ENCODE results near the gene BAIAP3. TPM values are rescaled to one million over a fixed set of nuclear protein-coding genes. Genes with fewer than 3 reads are reported as not detected.

The BAIAP3 gene
- total and polyA plus RNA-seq, 2 donors (not counting 3 experiments of a cell fraction or from before 2014, with no cell fraction given) = 0.36 to 0.66 TPM

DNA sequence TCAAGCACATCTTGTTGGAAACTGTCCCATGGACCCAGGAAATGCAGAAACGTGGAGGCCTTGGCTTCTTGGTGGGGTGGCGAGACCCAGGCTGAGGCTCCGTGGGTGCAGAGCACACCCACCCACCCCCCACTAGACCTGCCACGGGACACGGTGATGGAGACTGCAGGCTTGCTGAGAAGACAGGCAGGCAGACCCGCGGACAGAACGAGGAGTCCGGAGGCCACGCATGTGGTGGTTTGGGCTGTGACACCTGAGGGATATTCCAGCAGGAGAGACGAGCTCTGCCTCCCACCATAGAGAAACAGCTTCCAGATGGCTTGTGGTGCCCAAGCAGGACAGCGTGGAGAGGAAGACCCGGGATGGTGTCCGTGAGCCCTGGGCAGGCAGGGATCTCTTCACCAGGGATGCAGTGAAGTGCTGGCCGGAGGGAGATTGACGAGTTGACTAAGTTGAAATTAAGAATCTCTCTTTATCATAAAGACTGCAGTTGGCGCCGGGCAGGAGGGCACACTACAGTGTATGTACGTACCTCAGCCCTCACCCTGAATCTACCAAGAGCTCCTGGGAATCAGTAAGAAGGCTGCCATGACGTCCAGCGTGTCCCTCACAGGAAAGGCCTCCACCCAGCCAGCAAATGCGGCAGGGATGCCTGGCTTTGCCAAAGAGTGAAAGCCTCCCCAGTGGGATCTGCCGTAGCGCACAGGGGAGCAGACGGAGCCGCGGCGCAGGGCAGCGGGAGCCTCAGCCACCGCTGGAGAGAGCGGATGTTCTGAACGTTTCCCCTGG is 15.8 kb upstream of the BAIAP3 start:
- Histone ChIP-seq H3K9me1 (replicated peaks; ENCODE audit: control insufficient read depth, extremely low read depth, insufficient read depth, low read length) (no peaks in the 10 kb centered on the region), H3K4me2 (ENCODE audit: insufficient read depth, low read length) (no peak overlapping the region), H3K36me3 (ENCODE audit: control insufficient read depth in 2 of 2, extremely low read depth in 1 of 2, insufficient read depth in 2 of 2, low read length in 2 of 2) (peaks cover 20 to 70% of the 10 kb centered on the region in 2 experiments), H3K4me3 (replicated peaks in 1 of 3; ENCODE audit: insufficient read depth in 1 of 3, low read depth in 1 of 3, low read length in 3 of 3) (no peak overlapping the region), H3K27me3 (ENCODE audit: control insufficient read depth in 2 of 2, insufficient read depth in 2 of 2, low read length in 2 of 2) (no peaks in the 10 kb centered on the region), H2AFZ (ENCODE audit: low read depth, low read length) (no peak overlapping the region), H3K9me3 (replicated peaks; ENCODE audit: control insufficient read depth, insufficient read depth, low read length) (no peaks in the 10 kb centered on the region), H3K79me2 (ENCODE audit: control insufficient read depth, insufficient read depth, low read length) (peaks cover 51% of the 10 kb centered on the region), H3K9ac (replicated peaks; ENCODE audit: extremely low read depth, insufficient read depth, low read length) (no peak overlapping the region), H3K4me1 (ENCODE audit: control insufficient read depth, extremely low read depth, insufficient read depth, low read length) (no peaks in the 10 kb centered on the region), H3K27ac (ENCODE audit: insufficient read depth, low read depth, low read length) (no peak overlapping the region), H4K20me1 (replicated peaks; ENCODE audit: control insufficient read depth, extremely low read depth, insufficient read depth, low read length) (no peaks in the 10 kb centered on the region)
- BruUV-seq (replicated peaks) = no TSS peak
- DNase-seq (ENCODE audit: low read depth, low spot score) (no peak), FAIRE-seq (no peak)
- intact Hi-C loops (cut with micrococcal nuclease) (no loop called here), dilution Hi-C loops (cut with MboI; ENCODE audit: extremely low pct_ligation_motif_present, low sequenced_read_pairs) (no loop called here)
- no peak for TF ChIP-seq FOS (IDR thresholded peaks at IDR 0.05; ENCODE audit: borderline replicate concordance, insufficient read depth, low read length)
- TF ChIP-seq, protein P1, sequence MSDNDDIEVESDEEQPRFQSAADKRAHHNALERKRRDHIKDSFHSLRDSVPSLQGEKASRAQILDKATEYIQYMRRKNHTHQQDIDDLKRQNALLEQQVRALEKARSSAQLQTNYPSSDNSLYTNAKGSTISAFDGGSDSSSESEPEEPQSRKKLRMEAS (IDR thresholded peaks at IDR 0.05; ENCODE audit: insufficient read depth, insufficient read length) = no peak
- ChIA-PET POLR2A (no interaction called here), CTCF (interaction anchor here (1.3 to 1.9 kb wide), 2 partner anchors 8 to 12 kb away, joined by 3 to 5 read pairs; no protein-coding TSS in a partner anchor)

DNA sequence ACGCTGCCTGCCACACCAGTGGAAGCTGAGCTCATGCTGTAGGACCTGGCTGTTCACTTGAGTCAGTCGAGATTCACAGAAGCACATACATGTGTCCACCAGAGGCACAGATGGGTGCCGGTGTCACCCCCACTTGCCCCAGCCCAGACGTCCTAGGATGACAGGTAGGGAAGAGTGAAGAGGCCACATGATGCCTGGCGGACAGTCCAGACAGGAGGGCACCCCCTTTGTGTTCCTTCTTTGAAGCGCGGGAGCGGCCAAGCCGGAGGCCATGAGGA is 15.2 kb upstream of the BAIAP3 start:
- CTCF ChIA-PET = interaction anchor here (0.5 kb wide), 1 partner anchor 13 kb away, joined by 3 read pairs; no protein-coding TSS in a partner anchor
- POLR2A ChIA-PET = no interaction called here
- dilution Hi-C loops (cut with MboI; ENCODE audit: extremely low pct_ligation_motif_present, low sequenced_read_pairs) = no loop called here

More for the DNA sequence above, 15.2 kb upstream of the BAIAP3 start:
- no peaks in the 10 kb centered on the region for H3K9me3 ChIP-seq (replicated peaks; ENCODE audit: control insufficient read depth, insufficient read depth, low read length)
- H2AFZ ChIP-seq (ENCODE audit: low read depth, low read length) = no peak overlapping the region
- no peak overlapping the region for H3K27ac ChIP-seq (ENCODE audit: insufficient read depth, low read depth, low read length)
- no peaks in the 10 kb centered on the region for H3K4me1 ChIP-seq (ENCODE audit: control insufficient read depth, extremely low read depth, insufficient read depth, low read length)
- H3K9me1 ChIP-seq (replicated peaks; ENCODE audit: control insufficient read depth, extremely low read depth, insufficient read depth, low read length) = no peaks in the 10 kb centered on the region
- no peak overlapping the region for H3K4me2 ChIP-seq (ENCODE audit: insufficient read depth, low read length)
- TF ChIP-seq, protein P1 (IDR thresholded peaks at IDR 0.05; ENCODE audit: insufficient read depth, insufficient read length) = no peak
- no peak for TF ChIP-seq JUN (IDR thresholded peaks at IDR 0.05; ENCODE audit: borderline replicate concordance, insufficient read depth, insufficient read length, low read depth)
- TF ChIP-seq, protein P2, sequence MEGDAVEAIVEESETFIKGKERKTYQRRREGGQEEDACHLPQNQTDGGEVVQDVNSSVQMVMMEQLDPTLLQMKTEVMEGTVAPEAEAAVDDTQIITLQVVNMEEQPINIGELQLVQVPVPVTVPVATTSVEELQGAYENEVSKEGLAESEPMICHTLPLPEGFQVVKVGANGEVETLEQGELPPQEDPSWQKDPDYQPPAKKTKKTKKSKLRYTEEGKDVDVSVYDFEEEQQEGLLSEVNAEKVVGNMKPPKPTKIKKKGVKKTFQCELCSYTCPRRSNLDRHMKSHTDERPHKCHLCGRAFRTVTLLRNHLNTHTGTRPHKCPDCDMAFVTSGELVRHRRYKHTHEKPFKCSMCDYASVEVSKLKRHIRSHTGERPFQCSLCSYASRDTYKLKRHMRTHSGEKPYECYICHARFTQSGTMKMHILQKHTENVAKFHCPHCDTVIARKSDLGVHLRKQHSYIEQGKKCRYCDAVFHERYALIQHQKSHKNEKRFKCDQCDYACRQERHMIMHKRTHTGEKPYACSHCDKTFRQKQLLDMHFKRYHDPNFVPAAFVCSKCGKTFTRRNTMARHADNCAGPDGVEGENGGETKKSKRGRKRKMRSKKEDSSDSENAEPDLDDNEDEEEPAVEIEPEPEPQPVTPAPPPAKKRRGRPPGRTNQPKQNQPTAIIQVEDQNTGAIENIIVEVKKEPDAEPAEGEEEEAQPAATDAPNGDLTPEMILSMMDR (IDR thresholded peaks at IDR 0.05; ENCODE audit: extremely low read depth in 1 of 2, insufficient read depth in 1 of 2, low read depth in 1 of 2, low read length in 2 of 2) = no peak
- TF ChIP-seq POLR2A (IDR thresholded peaks at IDR 0.05; ENCODE audit: low read depth, low read length) = no peak
- TF ChIP-seq EZH2 (IDR thresholded peaks at IDR 0.05; ENCODE audit: borderline replicate concordance, low read depth, low read length, severe bottlenecking) = no peak
- TF ChIP-seq MYC (IDR thresholded peaks at IDR 0.05; ENCODE audit: low read depth, low read length) = no peak
- no peak for TF ChIP-seq POLR2AphosphoS5 (IDR thresholded peaks at IDR 0.05; ENCODE audit: insufficient read depth, low read depth, low read length)
- TF ChIP-seq FOS (IDR thresholded peaks at IDR 0.05; ENCODE audit: borderline replicate concordance, insufficient read depth, low read length) = no peak
- no peak for TF ChIP-seq GATA2 (IDR thresholded peaks at IDR 0.05; ENCODE audit: insufficient read depth, insufficient read length, low read depth, low read length)
- FAIRE-seq = no peak
- BruUV-seq (replicated peaks) = no TSS peak
- no peak overlapping the region for H3K9ac ChIP-seq (replicated peaks; ENCODE audit: extremely low read depth, insufficient read depth, low read length)
- no peak for DNase-seq (ENCODE audit: low read depth, low spot score)
- H3K27me3 ChIP-seq (ENCODE audit: control insufficient read depth in 2 of 2, insufficient read depth in 2 of 2, low read length in 2 of 2) = no peaks in the 10 kb centered on the region
- intact Hi-C loops (cut with micrococcal nuclease) = no loop called here
- peaks cover 46% of the 10 kb centered on the region for H3K79me2 ChIP-seq (ENCODE audit: control insufficient read depth, insufficient read depth, low read length)
- no peaks in the 10 kb centered on the region for H4K20me1 ChIP-seq (replicated peaks; ENCODE audit: control insufficient read depth, extremely low read depth, insufficient read depth, low read length)
- H3K4me3 ChIP-seq (replicated peaks in 1 of 3; ENCODE audit: insufficient read depth in 1 of 3, low read depth in 1 of 3, low read length in 3 of 3) = no peak overlapping the region
- H3K36me3 ChIP-seq (ENCODE audit: control insufficient read depth in 2 of 2, extremely low read depth in 1 of 2, insufficient read depth in 2 of 2, low read length in 2 of 2) = peaks cover 20 to 70% of the 10 kb centered on the region in 2 experiments
